ENCODE results near the gene MPP1.

MPP1 gene

DNA sequence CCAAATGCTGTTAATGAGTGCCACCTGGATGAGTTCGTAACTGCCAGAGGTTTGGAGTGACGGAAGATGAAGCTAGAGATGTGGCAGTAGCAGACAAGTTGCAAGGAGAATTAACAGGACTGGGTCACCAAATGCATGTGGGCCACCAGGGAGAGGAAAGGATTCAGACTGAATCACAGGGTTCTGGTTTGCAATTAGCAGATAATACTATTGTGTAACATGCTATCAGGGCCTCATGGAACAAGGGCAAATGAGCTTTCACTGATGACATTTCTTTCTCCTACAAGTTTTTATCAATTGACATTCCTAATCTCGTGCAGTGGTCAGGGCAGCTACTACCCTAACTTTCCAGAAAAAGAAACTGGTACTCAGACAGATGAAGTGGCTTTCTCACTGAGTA, 75.8 kb downstream of the MPP1 start (continued):
- TF ChIP-seq, protein P1, sequence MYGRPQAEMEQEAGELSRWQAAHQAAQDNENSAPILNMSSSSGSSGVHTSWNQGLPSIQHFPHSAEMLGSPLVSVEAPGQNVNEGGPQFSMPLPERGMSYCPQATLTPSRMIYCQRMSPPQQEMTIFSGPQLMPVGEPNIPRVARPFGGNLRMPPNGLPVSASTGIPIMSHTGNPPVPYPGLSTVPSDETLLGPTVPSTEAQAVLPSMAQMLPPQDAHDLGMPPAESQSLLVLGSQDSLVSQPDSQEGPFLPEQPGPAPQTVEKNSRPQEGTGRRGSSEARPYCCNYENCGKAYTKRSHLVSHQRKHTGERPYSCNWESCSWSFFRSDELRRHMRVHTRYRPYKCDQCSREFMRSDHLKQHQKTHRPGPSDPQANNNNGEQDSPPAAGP (tag by site-specific recombination; IDR thresholded peaks at IDR 0.05): no peak
- TF ChIP-seq, protein P2, sequence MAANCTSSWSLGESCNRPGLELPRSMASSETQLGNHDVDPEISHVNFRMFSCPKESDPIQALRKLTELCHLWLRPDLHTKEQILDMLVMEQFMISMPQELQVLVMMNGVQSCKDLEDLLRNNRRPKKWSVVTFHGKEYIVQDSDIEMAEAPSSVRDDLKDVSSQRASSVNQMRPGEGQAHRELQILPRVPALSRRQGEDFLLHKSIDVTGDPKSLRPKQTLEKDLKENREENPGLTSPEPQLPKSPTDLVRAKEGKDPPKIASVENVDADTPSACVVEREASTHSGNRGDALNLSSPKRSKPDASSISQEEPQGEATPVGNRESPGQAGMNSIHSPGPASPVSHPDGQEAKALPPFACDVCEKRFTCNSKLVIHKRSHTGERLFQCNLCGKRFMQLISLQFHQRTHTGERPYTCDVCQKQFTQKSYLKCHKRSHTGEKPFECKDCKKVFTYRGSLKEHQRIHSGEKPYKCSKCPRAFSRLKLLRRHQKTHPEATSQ (tag by site-specific recombination; IDR thresholded peaks at IDR 0.05): no peak
- TF ChIP-seq ZNF184 (tag by site-specific recombination; IDR thresholded peaks at IDR 0.05) (no peak), ZNF670 (tag by site-specific recombination; IDR thresholded peaks at IDR 0.05; ENCODE audit: low read depth) (no peak), PRDM6 (tag by site-specific recombination; IDR thresholded peaks at IDR 0.05) (no peak), ZNF398 (tag by site-specific recombination; IDR thresholded peaks at IDR 0.05) (no peak), MYNN (tag by site-specific recombination; IDR thresholded peaks at IDR 0.05; ENCODE audit: borderline replicate concordance) (no peak)
- TF ChIP-seq, protein P3, sequence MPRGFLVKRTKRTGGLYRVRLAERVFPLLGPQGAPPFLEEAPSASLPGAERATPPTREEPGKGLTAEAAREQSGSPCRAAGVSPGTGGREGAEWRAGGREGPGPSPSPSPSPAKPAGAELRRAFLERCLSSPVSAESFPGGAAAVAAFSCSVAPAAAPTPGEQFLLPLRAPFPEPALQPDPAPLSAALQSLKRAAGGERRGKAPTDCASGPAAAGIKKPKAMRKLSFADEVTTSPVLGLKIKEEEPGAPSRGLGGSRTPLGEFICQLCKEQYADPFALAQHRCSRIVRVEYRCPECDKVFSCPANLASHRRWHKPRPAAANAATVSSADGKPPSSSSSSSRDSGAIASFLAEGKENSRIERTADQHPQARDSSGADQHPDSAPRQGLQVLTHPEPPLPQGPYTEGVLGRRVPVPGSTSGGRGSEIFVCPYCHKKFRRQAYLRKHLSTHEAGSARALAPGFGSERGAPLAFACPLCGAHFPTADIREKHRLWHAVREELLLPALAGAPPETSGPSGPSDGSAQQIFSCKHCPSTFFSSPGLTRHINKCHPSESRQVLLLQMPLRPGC (tag by site-specific recombination; IDR thresholded peaks at IDR 0.05): no peak
